ENCODE results near the gene PRKCB.

DNA sequence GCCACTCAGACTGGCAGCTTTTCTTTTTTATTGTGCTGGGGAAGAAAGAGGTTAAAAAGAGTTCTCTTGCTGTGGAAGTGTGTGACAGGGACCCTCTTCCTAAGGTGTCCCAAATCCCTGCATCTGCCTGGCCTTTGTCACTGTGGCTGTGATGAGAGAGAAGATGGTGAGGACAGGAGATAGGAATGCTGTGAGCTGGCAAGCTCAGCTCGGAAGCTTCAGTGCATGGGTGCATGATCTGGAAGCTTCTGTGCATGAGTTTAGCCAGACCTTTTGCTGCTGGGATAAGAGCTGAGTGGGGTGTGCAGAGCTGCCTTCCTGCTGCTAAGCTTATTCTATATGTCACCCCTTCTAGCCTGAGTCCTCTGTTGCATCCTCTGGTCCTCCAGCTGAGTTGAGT, 317.0 kb downstream of the PRKCB start:
- TF ChIP-seq, protein P1, sequence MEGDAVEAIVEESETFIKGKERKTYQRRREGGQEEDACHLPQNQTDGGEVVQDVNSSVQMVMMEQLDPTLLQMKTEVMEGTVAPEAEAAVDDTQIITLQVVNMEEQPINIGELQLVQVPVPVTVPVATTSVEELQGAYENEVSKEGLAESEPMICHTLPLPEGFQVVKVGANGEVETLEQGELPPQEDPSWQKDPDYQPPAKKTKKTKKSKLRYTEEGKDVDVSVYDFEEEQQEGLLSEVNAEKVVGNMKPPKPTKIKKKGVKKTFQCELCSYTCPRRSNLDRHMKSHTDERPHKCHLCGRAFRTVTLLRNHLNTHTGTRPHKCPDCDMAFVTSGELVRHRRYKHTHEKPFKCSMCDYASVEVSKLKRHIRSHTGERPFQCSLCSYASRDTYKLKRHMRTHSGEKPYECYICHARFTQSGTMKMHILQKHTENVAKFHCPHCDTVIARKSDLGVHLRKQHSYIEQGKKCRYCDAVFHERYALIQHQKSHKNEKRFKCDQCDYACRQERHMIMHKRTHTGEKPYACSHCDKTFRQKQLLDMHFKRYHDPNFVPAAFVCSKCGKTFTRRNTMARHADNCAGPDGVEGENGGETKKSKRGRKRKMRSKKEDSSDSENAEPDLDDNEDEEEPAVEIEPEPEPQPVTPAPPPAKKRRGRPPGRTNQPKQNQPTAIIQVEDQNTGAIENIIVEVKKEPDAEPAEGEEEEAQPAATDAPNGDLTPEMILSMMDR (conservative IDR thresholded peaks at IDR 0.05 in 1 of 2, IDR thresholded peaks at IDR 0.05 in 1 of 2; ENCODE audit: extremely low read depth in 1 of 2, insufficient read depth in 1 of 2, low read depth in 1 of 2, low read length in 2 of 2), result no peak
- TF ChIP-seq EZH2 (IDR thresholded peaks at IDR 0.05; ENCODE audit: borderline replicate concordance, low read length), result no peak
